ENCODE measurements around the gene EEF1AKMT2.

The EEF1AKMT2 gene

GRCh38 chr10:124713679-124714255, 77.9 kb downstream of the EEF1AKMT2 start:
- Histone ChIP-seq H3K36me3 (ENCODE audit: control insufficient read depth, low read length) (peaks cover 18% of the 10 kb centered on the region), H3K4me1 (ENCODE audit: control insufficient read depth, low read length) (peaks cover 31% of the 10 kb centered on the region), H3K4me2 (ENCODE audit: low read length) (no peak overlapping the region), H3K27ac (ENCODE audit: low read depth, low read length) (no peak overlapping the region), H3K27me3 (ENCODE audit: control insufficient read depth, low read length) (no peaks in the 10 kb centered on the region), H3K79me2 (ENCODE audit: control insufficient read depth, low read length) (peaks cover 95% of the 10 kb centered on the region), H3F3A (ENCODE audit: control insufficient read depth, insufficient read depth) (peaks cover 1% of the 10 kb centered on the region; the same call in 1 of the 2 replicates), H3K9me3 (ENCODE audit: control insufficient read depth, insufficient read depth, low read length) (no peaks in the 10 kb centered on the region), H4K20me1 (ENCODE audit: control insufficient read depth, insufficient read depth, low read depth, low read length) (peaks cover 28% of the 10 kb centered on the region), H3K9me2 (replicated peaks; ENCODE audit: control insufficient read depth, low read length) (no peaks in the 10 kb centered on the region), H3K4me3 (ENCODE audit: low read length) (no peak overlapping the region)
- TF ChIP-seq CTCF (IDR thresholded peaks at IDR 0.05; ENCODE audit: low read depth, low read length, poor library complexity, severe bottlenecking) = no peak

GRCh38 chr10:124712704-124713407, 78.8 kb downstream of the EEF1AKMT2 start:
- Histone ChIP-seq H3K4me3 (ENCODE audit: low read length) (no peak overlapping the region), H3K79me2 (ENCODE audit: control insufficient read depth, low read length) (peaks cover 95% of the 10 kb centered on the region), H3K4me1 (ENCODE audit: control insufficient read depth, low read length) (peaks cover 22% of the 10 kb centered on the region), H3K9me2 (replicated peaks; ENCODE audit: control insufficient read depth, low read length) (no peaks in the 10 kb centered on the region), H3K27ac (ENCODE audit: low read depth, low read length) (no peak overlapping the region), H3K27me3 (ENCODE audit: control insufficient read depth, low read length) (no peaks in the 10 kb centered on the region), H3F3A (ENCODE audit: control insufficient read depth, insufficient read depth) (no peaks in the 10 kb centered on the region), H3K4me2 (ENCODE audit: low read length) (no peak overlapping the region), H3K36me3 (ENCODE audit: control insufficient read depth, low read length) (peaks cover 16% of the 10 kb centered on the region), H3K9me3 (ENCODE audit: control insufficient read depth, insufficient read depth, low read length) (no peaks in the 10 kb centered on the region), H4K20me1 (ENCODE audit: control insufficient read depth, insufficient read depth, low read depth, low read length) (peaks cover 24% of the 10 kb centered on the region)
- TF ChIP-seq EZH2phosphoT487 (IDR thresholded peaks at IDR 0.05; ENCODE audit: borderline replicate concordance, low read length) (no peak), CTCF (IDR thresholded peaks at IDR 0.05; ENCODE audit: low read depth, low read length, poor library complexity, severe bottlenecking) (no peak)

- H3K9me2 ChIP-seq (replicated peaks; ENCODE audit: control insufficient read depth, low read length) = no peaks in the 10 kb centered on the region
- no peaks in the 10 kb centered on the region for H3K27me3 ChIP-seq (ENCODE audit: control insufficient read depth, low read length)
- no peak overlapping the region for H3K4me2 ChIP-seq (ENCODE audit: low read length)
- no peaks in the 10 kb centered on the region for H3K9me3 ChIP-seq (ENCODE audit: control insufficient read depth, insufficient read depth, low read length)
- H4K20me1 ChIP-seq (ENCODE audit: control insufficient read depth, insufficient read depth, low read depth, low read length) = peaks cover 18% of the 10 kb centered on the region
- no peak overlapping the region for H3K27ac ChIP-seq (ENCODE audit: low read depth, low read length)
- no peak overlapping the region for H3K4me3 ChIP-seq (ENCODE audit: low read length)
- peaks cover 17% of the 10 kb centered on the region for H3K36me3 ChIP-seq (ENCODE audit: control insufficient read depth, low read length)
- TF ChIP-seq CTCF (IDR thresholded peaks at IDR 0.05; ENCODE audit: low read depth, low read length, poor library complexity, severe bottlenecking) (no peak), EZH2phosphoT487 (IDR thresholded peaks at IDR 0.05; ENCODE audit: borderline replicate concordance, low read length) (no peak)
- H3F3A ChIP-seq (ENCODE audit: control insufficient read depth, insufficient read depth) = no peaks in the 10 kb centered on the region
- H3K79me2 ChIP-seq (ENCODE audit: control insufficient read depth, low read length) = peaks cover 94% of the 10 kb centered on the region
- H3K4me1 ChIP-seq (ENCODE audit: control insufficient read depth, low read length) = peaks cover 31% of the 10 kb centered on the region
These were observed 80.5 kb downstream of the EEF1AKMT2 start for GRCh38 chr10:124711145-124711544.
